ENCODE data around the gene STKLD1.

STKLD1 gene

DNA sequence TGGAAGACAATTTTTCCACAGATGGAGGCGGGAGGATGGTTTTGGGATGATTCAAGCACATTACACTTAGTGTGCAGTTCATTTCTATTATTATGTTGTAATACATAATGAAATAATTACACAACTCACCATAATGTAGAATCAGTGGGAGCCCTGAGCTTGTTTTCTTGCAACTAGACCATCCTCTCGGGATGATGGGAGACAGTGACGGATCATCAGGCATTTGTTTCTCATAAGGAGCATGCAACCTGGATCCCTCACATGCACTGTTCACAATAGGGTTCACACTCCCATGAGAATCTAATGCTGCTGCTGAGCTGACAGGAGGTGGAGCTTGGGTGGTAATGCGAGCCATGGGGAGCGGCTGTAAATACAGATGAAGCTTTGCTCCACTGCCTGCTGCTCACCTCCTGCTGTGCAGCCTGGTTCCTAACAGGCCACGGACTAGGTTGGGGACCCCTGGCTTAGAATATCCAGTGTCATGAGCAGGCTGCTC lies 1.6 kb downstream of the STKLD1 start:
- TF ChIP-seq TRIM28 (IDR thresholded peaks at IDR 0.05; ENCODE audit: borderline replicate concordance, low read length) (0 out of 2 replicates have a peak, but pooled peaks have one; percentile 62), ZNF600 (tag by site-specific recombination; IDR thresholded peaks at IDR 0.05) (0 out of 2 replicates have a peak, but pooled peaks have one; percentile 48), IKZF3 (tag by site-specific recombination; IDR thresholded peaks at IDR 0.05) (peak; percentile 42; the same call in 1 of the 2 replicates), ZFP37 (tag by site-specific recombination; IDR thresholded peaks at IDR 0.05) (no peak), TCF7L2 (IDR thresholded peaks at IDR 0.05; ENCODE audit: borderline replicate concordance, low read depth, low read length) (no peak), PRDM1 (tag by site-specific recombination; IDR thresholded peaks at IDR 0.05) (no peak), ZBTB26 (tag by site-specific recombination; optimal IDR thresholded peaks at IDR 0.05) (peak; percentile 24), ZNF18 (tag by site-specific recombination; IDR thresholded peaks at IDR 0.05) (peak; percentile 89), ZNF221 (tag by site-specific recombination; IDR thresholded peaks at IDR 0.05; ENCODE audit: borderline replicate concordance) (no peak), ZNF19 (tag by site-specific recombination; IDR thresholded peaks at IDR 0.05; ENCODE audit: low read depth) (no peak), KLF10 (tag by site-specific recombination; IDR thresholded peaks at IDR 0.05) (no peak), ZBTB8A (tag by site-specific recombination; IDR thresholded peaks at IDR 0.05) (0 out of 2 replicates have a peak, but pooled peaks have one; percentile 13), SP7 (tag by site-specific recombination; IDR thresholded peaks at IDR 0.05) (peak; percentile 25; the same call in 1 of the 2 replicates), GLIS1 (tag by site-specific recombination; IDR thresholded peaks at IDR 0.05) (peak; percentile 81), ZNF354C (tag by site-specific recombination; IDR thresholded peaks at IDR 0.05; ENCODE audit: borderline replicate concordance, low read depth) (no peak), ZNF610 (tag by site-specific recombination; IDR thresholded peaks at IDR 0.05; ENCODE audit: borderline replicate concordance) (peak; percentile 100), MYNN (tag by site-specific recombination; IDR thresholded peaks at IDR 0.05; ENCODE audit: borderline replicate concordance) (no peak), ZNF10 (tag by site-specific recombination; IDR thresholded peaks at IDR 0.05) (no peak), ZNF596 (tag by site-specific recombination; IDR thresholded peaks at IDR 0.05) (no peak), ZNF837 (tag by site-specific recombination; IDR thresholded peaks at IDR 0.05) (no peak), ZIC2 (tag by site-specific recombination; IDR thresholded peaks at IDR 0.05) (peak; percentile 93), ZBTB17 (tag by site-specific recombination; IDR thresholded peaks at IDR 0.05) (no peak)
- CTCF ChIA-PET: interaction anchor here (0.7 to 1.6 kb wide), 7 partner anchors 18 to 231 kb away, joined by 3 to 7 read pairs (median 3); partner anchors contain the start of genes SURF1 and SURF2
- POLR2A ChIA-PET: interaction anchor here (0.9 to 3.0 kb wide), 4 partner anchors 17 to 30 kb away, joined by 3 to 18 read pairs (median 12); partner anchors contain the start of genes MED22, RPL7A, SURF1 and SURF2

DNA sequence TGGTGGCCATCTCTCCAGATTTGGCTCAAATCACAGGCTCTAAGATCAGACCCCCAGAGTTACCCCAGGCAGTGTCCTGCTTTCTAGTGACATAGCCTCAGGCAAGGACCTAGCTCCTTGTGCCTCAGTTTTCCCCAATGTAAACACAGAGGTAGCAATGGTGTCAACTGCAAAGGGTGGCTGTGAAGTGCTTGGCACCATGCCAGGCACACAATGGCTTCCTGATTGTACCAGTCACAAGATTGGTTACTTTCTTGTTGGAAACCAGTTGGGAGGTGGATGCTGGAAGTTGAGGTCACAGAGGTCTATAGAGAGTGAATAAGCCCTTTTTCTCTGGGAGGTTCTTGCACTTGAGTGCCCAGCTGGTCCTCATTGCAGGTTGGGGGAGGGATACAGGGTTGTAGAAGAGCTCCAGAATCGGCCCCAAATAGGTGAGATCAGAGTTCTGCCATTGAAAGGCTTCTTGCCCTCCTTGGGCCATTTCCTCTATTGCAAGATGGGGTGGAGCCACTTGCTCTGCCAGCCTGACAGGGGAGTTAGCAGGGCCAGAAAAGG lies 2.3 kb downstream of the STKLD1 start:
- Histone ChIP-seq H3K4me3 (ENCODE audit: low read depth, low read length) (no peak overlapping the region), H3K4me1 (ENCODE audit: control insufficient read depth, insufficient read depth, low read length) (peaks cover 5% of the 10 kb centered on the region), H3K27ac (ENCODE audit: extremely low read depth, low read depth, low read length) (no peak overlapping the region), H3K9me3 (ENCODE audit: control insufficient read depth, insufficient read depth, low read depth, low read length) (no peaks in the 10 kb centered on the region), H3K36me3 (ENCODE audit: control insufficient read depth in 2 of 2, insufficient read depth in 1 of 2, low read length in 2 of 2) (peaks cover 0 to 2% of the 10 kb centered on the region in 2 experiments; a peak in 1 of 3 replicates)
- TF ChIP-seq RBAK (tag by site-specific recombination; IDR thresholded peaks at IDR 0.05) (no peak), BCL6B (tag by site-specific recombination; IDR thresholded peaks at IDR 0.05) (peak; percentile 50), ZBTB26 (tag by site-specific recombination; optimal IDR thresholded peaks at IDR 0.05) (no peak), ZNF341 (tag by site-specific recombination; IDR thresholded peaks at IDR 0.05; ENCODE audit: low read depth) (peak; percentile 53), SCRT2 (tag by site-specific recombination; IDR thresholded peaks at IDR 0.05) (no peak)
- ChIA-PET CTCF (interaction anchor here (0.9 to 1.6 kb wide), 5 partner anchors 17 to 108 kb away, joined by 3 to 7 read pairs (median 3); no protein-coding TSS in a partner anchor), POLR2A (interaction anchor here (1.4 to 3.0 kb wide), 4 partner anchors 16 to 31 kb away, joined by 3 to 18 read pairs (median 12); partner anchors contain the start of genes MED22, RPL7A, SURF1 and SURF2)

More for the DNA sequence above, 1.6 kb downstream of the STKLD1 start:
- H3K9me3 ChIP-seq (ENCODE audit: control insufficient read depth, insufficient read depth, low read depth, low read length): no peaks in the 10 kb centered on the region
- H3K27ac ChIP-seq (ENCODE audit: extremely low read depth, low read depth, low read length): no peak overlapping the region
- H3K4me3 ChIP-seq (ENCODE audit: low read depth, low read length): no peak overlapping the region
- H3K36me3 ChIP-seq (ENCODE audit: control insufficient read depth in 2 of 2, insufficient read depth in 1 of 2, low read length in 2 of 2): peaks cover 7% of the 10 kb centered on the region in 2 experiments; a peak in 2 of 3 replicates
- peaks cover 5% of the 10 kb centered on the region for H3K4me1 ChIP-seq (ENCODE audit: control insufficient read depth, insufficient read depth, low read length)
